Heart right ventricle (tissue), 16 donors: ENCODE data around the gene PVALEF. TPM values are rescaled to one million over a fixed set of nuclear protein-coding genes. Genes with fewer than 3 reads are reported as not detected.

Experiments used
- ATAC-seq, 8 donors: fragments of 200-7000 bp; cut with Tn5 transposase; one replicate each; pipeline ENCODE4 v1.9.1; 2020; ENCODE audit warnings: mild to moderate bottlenecking in 8 of 8, moderate library complexity in 8 of 8, moderate number of reproducible peaks in 1 of 8
- DNase-seq, 2 donors: peaks; one replicate each; pipeline ENCODE4 v3.0.0-alpha.2; 2020
- H3K27ac ChIP-seq, 10 donors: fragments of 200-600 bp; sonication (generic) in 2 of 10; one replicate each; pipeline versions ENCODE4 v1.5.0 to v1.8.0; 2020 to 2022; ENCODE audit warnings: mild to moderate bottlenecking in 3 of 10
- H3K27me3 ChIP-seq, 7 donors: fragments of 200-600 bp; one replicate each; pipeline ENCODE4 v1.8.0; 2021 to 2022; ENCODE audit warnings: mild to moderate bottlenecking in 2 of 7
- H3K36me3 ChIP-seq, 9 donors: fragments of 200-600 bp; sonication (generic) in 1 of 9; one replicate each; pipeline versions ENCODE4 v1.5.0 to v1.8.0; 2020 to 2022; ENCODE audit warnings: mild to moderate bottlenecking in 2 of 9
- H3K4me1 ChIP-seq, 9 donors: fragments of 200-600 bp; sonication (generic) in 1 of 9; one replicate each; pipeline versions ENCODE4 v1.5.0 to v1.8.0; 2020 to 2022; ENCODE audit warnings: mild to moderate bottlenecking in 4 of 9
- H3K4me3 ChIP-seq, 10 donors: fragments of 200-600 bp; sonication (generic) in 2 of 10; one replicate each; pipeline versions ENCODE4 v1.5.0 to v1.8.0; 2020 to 2022; ENCODE audit warnings: mild to moderate bottlenecking in 7 of 10, moderate library complexity in 2 of 10
- H3K9me3 ChIP-seq, 11 donors: fragments of 200-600 bp in 10 of 11; sonication (generic) in 2 of 11; one replicate each; pipeline versions ENCODE4 v1.5.0 to v1.8.0; 2013 to 2022; ENCODE audit warnings: mild to moderate bottlenecking in 2 of 11, control low read depth in 1 of 11, moderate library complexity in 1 of 11
- CTCF ChIP-seq, 9 donors: fragments of 200-600 bp; sonication (generic) in 2 of 9; IDR thresholded peaks; one replicate each; pipeline versions ENCODE4 v1.5.0 to v1.8.0; 2021 to 2022; ENCODE audit warnings: antibody characterized with exemption in 9 of 9, mild to moderate bottlenecking in 5 of 9, moderate library complexity in 1 of 9
- WGBS, 2 donors: extraction: QIAGEN DNeasy Blood & Tissue Kit; methylation state at CpG; one replicate each; pipeline ENCODE4 v1.1.7; 2013; ENCODE audit warnings: inconsistent platforms in 1 of 2; 5-methylcytosine and 5-hydroxymethylcytosine counted together
- intact Hi-C, 10 donors: fragments of 100-400 bp; cut with DNase I; formaldehyde crosslinking; loops; one replicate each; pipeline versions ENCODE4 v1.11.1 to v1.14.2; 2022
- polyA plus RNA-seq, 2 donors: library from polyadenylated mRNA; stranded (reverse); fragments of 200-250 nt; gene quantifications; one replicate each; pipeline ENCODE4 v1.2.3, GENCODE V29; 2013
- total RNA-seq, 10 donors: library from RNA; stranded (reverse); fragmentation: NEBNext Ultra II Directional in 3 of 10; extraction: Animal tissue kit (Norgen Biotek cat#: 25700) in 3 of 10; gene quantifications; one replicate each; pipeline versions ENCODE4 v1.2.1 to v1.2.4, GENCODE V29; 2021 to 2023
- donor health status: Arrhythmogenic right ventricular cardiomyopathy.
- donor health status: ischemic (EF 13 %, LVEDD 7.1; RV severe dilation, severe dysfunction).
- donor health status: healthy with polysubstance abuse.
- donor health status: DM: no; HTN: yes; CAD: no.
- donor health status: DM: no; HTN: no; CAD: no.
- donor health status: ischemic (EF 25% LVEDD 6.9; RV normal size, moderate dysfunction).
- donor health status: ischemic (EF 25% LVEDD 5.7; RV mildly dilated, moderate dysfunction).
- donor health status: healthy.
- donor health status: DM: yes; HTN: yes; CAD: no.
- donor health status: Ischemic cardiomyopathy.
- donor health status: ischemic (EF 35%, LVEDD 5.7; RV mildly dilated, moderate dysfunction).
- donor health status: nonischemic (EF 11% LVEDD 7.7; RV severe dilation, severe dysfunction).
- donor health status: DM: yes; HTN: yes; CAD: no.
- donor health status: PGD.
- donor health status: ischemic (EF 29% LVEDD 5.4; RV normal size, mild dysfunction).
- donor health status: nonischemic (EF 23%, LVEDD 6.1; RV moderate dilation, normal function).

PVALEF gene
- total and polyA plus RNA-seq, 12 donors, result not detected

- ATAC-seq, result no peak
- DNase-seq, result no peak
- no peak for TF ChIP-seq CTCF (IDR thresholded peaks at IDR 0.05)
- WGBS, 2 donors, result 90 to 93% methylated on average over 16 of the region's 16 CpGs
- Histone ChIP-seq H3K9me3 (no peaks in the 10 kb centered on the region), H3K4me1 (peaks cover 0 to 26% (median 17%) of the 10 kb centered on the region in 9 donors), H3K27me3 (peaks cover 0 to 34% (median 16%) of the 10 kb centered on the region in 7 donors), H3K36me3 (no peaks in the 10 kb centered on the region), H3K27ac (no peak overlapping the region), H3K4me3 (no peak overlapping the region)
- intact Hi-C loops, result no loop called here
These were observed 3.3 kb upstream of the PVALEF start for GRCh38 chr17:81161972-81162371.

GRCh38 chr17:81162491-81162890 is 2.8 kb upstream of the PVALEF start:
- H3K36me3 ChIP-seq, result no peaks in the 10 kb centered on the region
- TF ChIP-seq CTCF (IDR thresholded peaks at IDR 0.05), result no peak
- H3K27me3 ChIP-seq, result peaks cover 0 to 39% (median 20%) of the 10 kb centered on the region in 7 donors
- H3K4me1 ChIP-seq, result peaks cover 0 to 26% (median 17%) of the 10 kb centered on the region in 9 donors
- H3K4me3 ChIP-seq, result no peak overlapping the region
- H3K27ac ChIP-seq, result no peak overlapping the region
- no peak for DNase-seq
- no peaks in the 10 kb centered on the region for H3K9me3 ChIP-seq
- intact Hi-C loops, result no loop called here
- WGBS, 2 donors, result 92 to 95% methylated on average over 11 of the region's 11 CpGs
- no peak for ATAC-seq

- Histone ChIP-seq H3K4me1 (peaks cover 0 to 26% (median 17%) of the 10 kb centered on the region in 9 donors), H3K27me3 (peaks cover 0 to 45% (median 23%) of the 10 kb centered on the region in 7 donors), H3K9me3 (no peaks in the 10 kb centered on the region), H3K36me3 (no peaks in the 10 kb centered on the region), H3K27ac (no peak overlapping the region), H3K4me3 (no peak overlapping the region)
- intact Hi-C loops, result no loop called here
- no peak for TF ChIP-seq CTCF (IDR thresholded peaks at IDR 0.05)
- ATAC-seq (no peak), DNase-seq (no peak)
- WGBS, 2 donors, result 90 to 92% methylated on average over 19 of the region's 19 CpGs
These were observed 2.1 kb upstream of the PVALEF start for GRCh38 chr17:81163051-81163695.

GRCh38 chr17:81163703-81164370 is 1.5 kb upstream of the PVALEF start:
- Histone ChIP-seq H3K27ac (no peak overlapping the region), H3K4me1 (peaks cover 0 to 26% (median 17%) of the 10 kb centered on the region in 9 donors), H3K4me3 (no peak overlapping the region), H3K36me3 (no peaks in the 10 kb centered on the region), H3K27me3 (peaks cover 0 to 45% (median 23%) of the 10 kb centered on the region in 7 donors), H3K9me3 (no peaks in the 10 kb centered on the region)
- TF ChIP-seq CTCF (IDR thresholded peaks at IDR 0.05), result no peak
- WGBS, 2 donors, result 92 to 95% methylated on average over 15 of the region's 15 CpGs
- DNase-seq (no peak), ATAC-seq (no peak)
- intact Hi-C loops, result no loop called here
